Upper lobe of left lung (tissue), 6 donors: ENCODE results near the gene FAM3C. TPM values are rescaled to one million over a fixed set of nuclear protein-coding genes. Genes with fewer than 3 reads are reported as not detected.

Experiments used
- ATAC-seq, 2 donors: fragments of 200-7000 bp; cut with Tn5 transposase; one replicate each; pipeline ENCODE4 v1.9.1; 2022; ENCODE audit warnings: mild to moderate bottlenecking in 2 of 2, moderate library complexity in 2 of 2; ENCODE audit not compliant: low FRiP score in 2 of 2
- DNase-seq, 2 donors: peaks; one replicate each; pipeline ENCODE4 v3.0.0-alpha.2; 2019 to 2020
- H3K27ac ChIP-seq, 4 donors: fragments of 200-600 bp; sonication (generic); one replicate each; pipeline ENCODE4 v1.5.1; 2016 to 2019
- H3K27me3 ChIP-seq, 4 donors: fragments of 200-600 bp; sonication (generic); one replicate each; pipeline ENCODE4 v1.5.1; 2017 to 2019
- H3K36me3 ChIP-seq, 4 donors: fragments of 200-600 bp; sonication (generic); one replicate each; pipeline ENCODE4 v1.5.1; 2016 to 2019
- H3K4me1 ChIP-seq, 4 donors: fragments of 200-600 bp; sonication (generic); one replicate each; pipeline ENCODE4 v1.5.1; 2018 to 2019
- H3K4me3 ChIP-seq, 4 donors: fragments of 200-600 bp; sonication (generic); one replicate each; pipeline ENCODE4 v1.5.1; 2017 to 2019; ENCODE audit warnings: mild to moderate bottlenecking in 2 of 4, moderate library complexity in 1 of 4
- H3K9me3 ChIP-seq, 4 donors: fragments of 200-600 bp; sonication (generic); one replicate each; pipeline ENCODE4 v1.5.1; 2018 to 2019
- EP300 ChIP-seq, 4 donors: sonication (generic); formaldehyde crosslinking; IDR thresholded peaks; one replicate each; pipeline ENCODE4 v1.5.1; 2017; ENCODE audit warnings: antibody characterized with exemption in 4 of 4, control low read depth in 2 of 4
- POLR2A ChIP-seq, 4 donors: fragments of 450-650 bp; IDR thresholded peaks; one replicate each; pipeline ENCODE4 v1.5.1; 2016 to 2017; ENCODE audit warnings: antibody characterized with exemption in 4 of 4, mild to moderate bottlenecking in 2 of 4
- POLR2AphosphoS5 ChIP-seq, 2 donors: sonication (generic); formaldehyde crosslinking; IDR thresholded peaks; one replicate each; pipeline ENCODE4 v1.5.1; 2017; ENCODE audit warnings: antibody characterized with exemption in 2 of 2
- WGBS, 2 donors: methylation state at CpG; one replicate each; pipeline ENCODE4 v1.1.5; 2017 to 2018; 5-methylcytosine and 5-hydroxymethylcytosine counted together
- total RNA-seq, 6 donors: library from RNA; depleted of rRNA in 4 of 6; stranded (reverse); fragments of >200 nt in 4 of 6; gene quantifications; one replicate each; pipeline versions ENCODE4 v1.1.0 to v1.2.1, GENCODE V29; 2016 to 2021
- TF ChIP-seq, protein P1 (sequence below), 6 experiments: fragments of 450-650 bp in 4 of 6; fragments of 200-600 bp in 2 of 6; sonication (generic) in 2 of 6; IDR thresholded peaks; one replicate each; pipeline ENCODE4 v1.5.1; 2016 to 2019; ENCODE audit warnings: antibody characterized with exemption in 6 of 6
- donor health status: DM: no; HTN: no; CAD: no; lungs with moderate emphysema.
- donor health status: DM: no; HTN: yes; CAD: no; lungs with severe emphysema.

Gene FAM3C
- total RNA-seq, 6 donors from 2014 or later, result 10.5 to 65.7 (median 34.9) TPM

DNA sequence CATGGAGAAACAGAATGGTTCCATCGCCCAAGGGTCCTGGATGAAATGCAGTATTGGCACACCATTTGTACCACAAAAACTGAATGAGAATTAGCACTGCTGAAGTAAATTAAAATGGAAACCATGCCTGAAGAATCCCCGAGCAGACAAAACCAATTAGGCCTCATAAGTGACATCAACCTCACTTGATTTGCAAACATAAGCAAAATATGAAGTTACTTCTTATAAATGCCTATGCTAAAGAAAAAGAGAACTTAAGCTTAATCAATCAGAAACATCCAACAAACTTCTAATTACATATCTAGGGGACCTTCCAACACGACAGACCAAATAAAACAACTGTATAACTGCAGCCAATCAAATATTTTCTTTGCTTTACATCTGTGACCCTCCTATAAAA is 4.4 kb downstream of the FAM3C start:
- peaks cover 0 to 15% (median 11%) of the 10 kb centered on the region in 4 donors for H3K4me1 ChIP-seq
- no peak for DNase-seq
- H3K36me3 ChIP-seq, result no peaks in the 10 kb centered on the region

DNA sequence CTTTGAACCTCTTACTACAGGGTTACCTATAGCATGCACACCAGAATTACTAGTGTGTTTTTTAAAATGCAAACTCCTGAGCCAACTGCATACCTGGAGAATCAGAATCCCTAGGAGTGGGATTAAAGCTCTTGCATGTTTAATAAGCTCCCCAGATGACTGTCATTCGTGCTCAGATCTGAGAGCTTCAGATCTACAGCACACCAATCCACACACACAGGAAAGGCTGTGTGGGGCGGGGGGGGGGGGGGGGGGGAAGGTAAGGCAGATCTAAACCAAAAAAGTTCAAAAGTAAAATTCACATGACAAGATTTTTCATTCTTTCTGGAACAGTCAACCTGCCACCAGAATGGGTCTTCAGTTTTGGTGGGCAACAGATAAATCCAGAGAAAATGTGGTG is 5.5 kb downstream of the FAM3C start:
- no peaks in the 10 kb centered on the region for H3K9me3 ChIP-seq
- no peak overlapping the region for H3K27ac ChIP-seq
- peaks cover 4 to 13% (median 11%) of the 10 kb centered on the region in 4 donors for H3K4me1 ChIP-seq
- no peak overlapping the region for H3K4me3 ChIP-seq
- no peak for ATAC-seq
- WGBS, 2 donors, result 61 to 82% methylated on average over 2 of the region's 2 CpGs
- no peaks in the 10 kb centered on the region for H3K36me3 ChIP-seq
- TF ChIP-seq POLR2AphosphoS5 (IDR thresholded peaks at IDR 0.05) (no peak), POLR2A (IDR thresholded peaks at IDR 0.05) (no peak), EP300 (IDR thresholded peaks at IDR 0.05) (no peak)
- TF ChIP-seq, protein P1, sequence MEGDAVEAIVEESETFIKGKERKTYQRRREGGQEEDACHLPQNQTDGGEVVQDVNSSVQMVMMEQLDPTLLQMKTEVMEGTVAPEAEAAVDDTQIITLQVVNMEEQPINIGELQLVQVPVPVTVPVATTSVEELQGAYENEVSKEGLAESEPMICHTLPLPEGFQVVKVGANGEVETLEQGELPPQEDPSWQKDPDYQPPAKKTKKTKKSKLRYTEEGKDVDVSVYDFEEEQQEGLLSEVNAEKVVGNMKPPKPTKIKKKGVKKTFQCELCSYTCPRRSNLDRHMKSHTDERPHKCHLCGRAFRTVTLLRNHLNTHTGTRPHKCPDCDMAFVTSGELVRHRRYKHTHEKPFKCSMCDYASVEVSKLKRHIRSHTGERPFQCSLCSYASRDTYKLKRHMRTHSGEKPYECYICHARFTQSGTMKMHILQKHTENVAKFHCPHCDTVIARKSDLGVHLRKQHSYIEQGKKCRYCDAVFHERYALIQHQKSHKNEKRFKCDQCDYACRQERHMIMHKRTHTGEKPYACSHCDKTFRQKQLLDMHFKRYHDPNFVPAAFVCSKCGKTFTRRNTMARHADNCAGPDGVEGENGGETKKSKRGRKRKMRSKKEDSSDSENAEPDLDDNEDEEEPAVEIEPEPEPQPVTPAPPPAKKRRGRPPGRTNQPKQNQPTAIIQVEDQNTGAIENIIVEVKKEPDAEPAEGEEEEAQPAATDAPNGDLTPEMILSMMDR (IDR thresholded peaks at IDR 0.05), result no peak
- H3K27me3 ChIP-seq, result no peaks in the 10 kb centered on the region
- no peak for DNase-seq

More for the DNA sequence above, 4.4 kb downstream of the FAM3C start:
- no peak for ATAC-seq
- TF ChIP-seq POLR2A (IDR thresholded peaks at IDR 0.05) (no peak), EP300 (IDR thresholded peaks at IDR 0.05) (no peak), POLR2AphosphoS5 (IDR thresholded peaks at IDR 0.05) (no peak)
- TF ChIP-seq, protein P1 (IDR thresholded peaks at IDR 0.05), result no peak
- Histone ChIP-seq H3K4me3 (no peak overlapping the region), H3K27ac (no peak overlapping the region), H3K9me3 (no peaks in the 10 kb centered on the region), H3K27me3 (no peaks in the 10 kb centered on the region)
- 77 to 81% methylated on average over 3 of the region's 3 CpGs for WGBS, 2 donors

- no peak for DNase-seq
- no peak for TF ChIP-seq POLR2A (IDR thresholded peaks at IDR 0.05)
- no peak for TF ChIP-seq POLR2AphosphoS5 (IDR thresholded peaks at IDR 0.05)
- TF ChIP-seq EP300 (IDR thresholded peaks at IDR 0.05), result no peak
- TF ChIP-seq, protein P1 (IDR thresholded peaks at IDR 0.05), result no peak
- ATAC-seq, result no peak
- H3K4me1 ChIP-seq, result peaks cover 9 to 15% (median 11%) of the 10 kb centered on the region in 4 donors
- H3K4me3 ChIP-seq, result no peak overlapping the region
- no peaks in the 10 kb centered on the region for H3K36me3 ChIP-seq
- no peaks in the 10 kb centered on the region for H3K9me3 ChIP-seq
- no peaks in the 10 kb centered on the region for H3K27me3 ChIP-seq
- no peak overlapping the region for H3K27ac ChIP-seq
Observed at GRCh38 chr7:121390109-121390508, 6.0 kb downstream of the FAM3C start.

- no peak for ATAC-seq
- no peak overlapping the region for H3K4me3 ChIP-seq
- no peak overlapping the region for H3K27ac ChIP-seq
- no peaks in the 10 kb centered on the region for H3K36me3 ChIP-seq
- no peak for TF ChIP-seq POLR2AphosphoS5 (IDR thresholded peaks at IDR 0.05)
- TF ChIP-seq, protein P1 (IDR thresholded peaks at IDR 0.05), result no peak
- no peak for TF ChIP-seq EP300 (IDR thresholded peaks at IDR 0.05)
- TF ChIP-seq POLR2A (IDR thresholded peaks at IDR 0.05), result no peak
- WGBS, 2 donors, result 100% methylated on average over 1 of the region's 1 CpG
- H3K27me3 ChIP-seq, result no peaks in the 10 kb centered on the region
- DNase-seq, result no peak
- peaks cover 5 to 21% (median 15%) of the 10 kb centered on the region in 4 donors for H3K4me1 ChIP-seq
- H3K9me3 ChIP-seq, result no peaks in the 10 kb centered on the region
Observed at GRCh38 chr7:121388950-121389349, 7.2 kb downstream of the FAM3C start.

DNA sequence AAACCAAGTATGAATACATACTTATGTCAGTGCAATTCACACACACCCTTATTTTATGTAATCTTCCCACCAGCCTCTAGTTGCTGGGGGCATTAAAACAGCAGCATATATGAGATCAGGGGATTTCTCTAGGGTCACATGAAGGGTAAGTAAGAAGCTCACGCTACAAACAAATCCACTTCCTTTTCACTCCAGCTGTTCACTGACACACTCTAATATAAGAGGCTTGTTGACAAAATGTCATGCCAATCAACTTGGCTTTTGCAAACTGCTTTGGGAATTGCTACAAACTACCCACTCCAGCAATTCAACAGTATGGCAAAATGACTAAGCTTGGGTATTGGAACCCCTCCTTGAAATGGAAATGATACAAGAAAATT is 10.3 kb downstream of the FAM3C start:
- no peak overlapping the region for H3K4me3 ChIP-seq
- peaks cover 5 to 32% (median 16%) of the 10 kb centered on the region in 4 donors for H3K4me1 ChIP-seq
- no peaks in the 10 kb centered on the region for H3K36me3 ChIP-seq
- no peak for TF ChIP-seq POLR2AphosphoS5 (IDR thresholded peaks at IDR 0.05)
- TF ChIP-seq, protein P1 (IDR thresholded peaks at IDR 0.05), result no peak
- TF ChIP-seq EP300 (IDR thresholded peaks at IDR 0.05), result no peak
- no peak for TF ChIP-seq POLR2A (IDR thresholded peaks at IDR 0.05)
- no peak for DNase-seq
- peak; percentile 22 to 41 for ATAC-seq
- WGBS, 2 donors, result 5 to 8% methylated on average over 1 of the region's 1 CpG
- no peaks in the 10 kb centered on the region for H3K9me3 ChIP-seq
- H3K27ac ChIP-seq, result no peak overlapping the region
- no peaks in the 10 kb centered on the region for H3K27me3 ChIP-seq
